GM21723 (cell line): Measurements from ENCODE around the gene AMPH.
A peak's percentile ranks its signal among the peaks of the same experiment; 100 is the strongest.
"Not testable (repeated sequence)": the region's sequence is repeated elsewhere in the genome, so short reads cannot be mapped to it uniquely, and the experiment has no call there.

Experiments
- ATAC-seq: cut with Tn5 transposase; IDR thresholded peaks from one replicate; pipeline ENCODE4 v1.9.1; 2021; ENCODE audit warnings: mild to moderate bottlenecking, moderate library complexity; ENCODE audit not compliant: unreplicated experiment

Gene AMPH

DNA sequence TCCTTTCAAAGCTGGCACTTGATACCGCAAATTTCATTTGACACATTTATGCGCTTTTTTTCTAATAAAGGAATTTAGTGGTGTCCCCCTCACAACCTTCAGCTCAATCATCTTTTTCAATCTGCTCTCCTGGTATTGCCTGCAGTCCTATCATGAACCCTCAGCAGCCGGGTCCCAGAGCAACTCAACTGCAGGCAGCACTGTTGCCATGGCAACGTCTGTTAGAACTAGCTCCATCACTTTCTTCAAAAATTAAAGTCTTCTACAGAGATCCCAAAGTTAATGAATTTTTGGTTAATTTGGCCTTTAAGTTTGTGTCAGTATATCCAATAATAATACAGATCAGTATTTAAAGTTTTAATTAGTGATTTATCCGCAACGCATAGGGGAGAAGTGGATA lies 221.6 kb downstream of the AMPH start:
- no peak for ATAC-seq

DNA sequence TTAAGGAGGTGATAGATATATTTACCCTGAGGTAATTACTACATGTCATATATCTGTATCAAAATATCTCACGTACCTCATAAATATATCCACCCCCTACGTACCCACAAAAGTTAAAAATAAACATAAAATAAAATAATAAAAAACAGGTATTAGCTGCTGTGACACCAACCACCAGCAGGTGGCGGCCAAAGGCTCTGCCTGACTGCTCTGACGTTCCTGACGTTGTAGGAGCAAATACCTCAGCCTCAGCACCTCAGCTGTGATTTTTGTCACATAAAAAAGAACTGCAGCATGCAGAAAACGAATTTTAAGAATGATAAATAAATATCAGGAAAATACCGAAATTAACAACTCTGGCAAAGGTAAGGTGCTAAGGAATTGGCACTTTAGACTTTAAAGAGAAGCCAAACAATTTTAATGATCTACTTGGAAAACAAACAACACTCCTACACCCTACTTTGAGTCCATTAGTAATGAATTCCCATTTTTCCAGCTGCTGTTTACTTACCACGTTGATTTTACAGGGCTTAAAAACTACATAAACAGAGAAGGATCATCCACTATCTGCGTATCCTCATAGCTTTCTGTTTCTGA lies 232.3 kb downstream of the AMPH start:
- peak; percentile 78 for ATAC-seq

DNA sequence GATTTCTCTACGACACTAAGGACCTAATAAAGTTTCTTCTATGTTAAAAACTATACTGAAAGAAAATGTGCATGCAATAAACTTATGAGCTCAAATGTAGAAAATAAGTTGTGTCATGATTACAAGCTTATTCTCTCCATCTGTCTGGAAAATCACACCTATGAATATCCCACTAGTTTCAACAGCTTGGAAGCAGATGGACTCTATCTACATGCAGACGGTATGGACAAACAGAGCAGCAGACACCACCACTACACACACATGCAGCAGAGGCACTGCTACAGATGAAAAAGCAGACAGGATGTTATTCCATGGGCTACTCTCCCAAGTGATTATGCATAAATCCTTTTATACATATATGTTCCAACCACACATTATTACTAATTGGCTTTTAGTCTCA lies 234.3 kb downstream of the AMPH start:
- no peak for ATAC-seq

DNA sequence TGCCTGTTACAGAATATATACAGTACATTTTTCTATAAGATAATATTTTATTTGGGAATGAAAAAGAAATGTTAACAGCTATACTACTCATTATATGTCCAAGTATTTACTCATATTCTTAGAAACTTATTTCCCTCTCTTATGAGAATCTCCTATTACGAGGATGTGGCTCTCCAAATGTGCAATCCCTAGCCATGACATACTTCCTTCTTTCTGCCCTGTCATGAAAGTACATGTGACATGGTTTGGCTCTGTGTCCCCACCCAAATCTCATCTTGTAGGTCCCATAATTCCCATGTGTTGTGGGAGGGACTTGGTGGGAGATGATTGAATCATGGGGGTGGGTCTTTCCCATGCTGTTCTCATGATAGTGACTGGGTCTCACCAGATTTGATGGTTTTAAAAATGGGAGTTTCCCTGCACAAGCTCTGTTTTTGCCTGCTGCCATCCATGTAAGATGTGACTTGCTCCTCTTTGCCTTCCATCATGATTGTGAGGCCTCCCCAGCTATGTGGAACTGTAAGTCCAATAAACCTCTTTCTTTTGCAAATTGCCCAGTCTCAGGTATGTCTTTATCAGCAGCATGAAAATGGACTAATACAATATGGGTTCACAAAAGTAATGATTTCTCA lies 235.1 kb downstream of the AMPH start:
- ATAC-seq: not testable (repeated sequence)

DNA sequence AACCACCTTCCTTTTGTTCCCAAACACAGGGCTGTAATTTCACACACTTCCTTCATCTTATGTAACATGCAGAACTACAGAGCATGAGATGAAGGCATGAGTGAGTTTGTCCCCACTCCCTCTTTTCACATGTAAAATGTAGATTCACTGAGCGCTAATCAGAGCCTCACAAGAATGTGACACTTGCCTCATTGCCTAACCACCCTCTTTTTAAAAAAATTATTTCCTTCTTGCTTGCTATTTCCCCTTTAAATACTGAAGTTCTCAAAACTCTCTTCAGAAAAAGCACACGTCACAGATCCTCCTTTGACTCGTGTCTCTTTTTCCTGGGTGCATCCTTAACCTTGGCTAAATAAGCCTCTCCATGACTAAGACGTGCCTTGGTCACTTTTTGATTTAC lies 236.5 kb downstream of the AMPH start:
- ATAC-seq: no peak

DNA sequence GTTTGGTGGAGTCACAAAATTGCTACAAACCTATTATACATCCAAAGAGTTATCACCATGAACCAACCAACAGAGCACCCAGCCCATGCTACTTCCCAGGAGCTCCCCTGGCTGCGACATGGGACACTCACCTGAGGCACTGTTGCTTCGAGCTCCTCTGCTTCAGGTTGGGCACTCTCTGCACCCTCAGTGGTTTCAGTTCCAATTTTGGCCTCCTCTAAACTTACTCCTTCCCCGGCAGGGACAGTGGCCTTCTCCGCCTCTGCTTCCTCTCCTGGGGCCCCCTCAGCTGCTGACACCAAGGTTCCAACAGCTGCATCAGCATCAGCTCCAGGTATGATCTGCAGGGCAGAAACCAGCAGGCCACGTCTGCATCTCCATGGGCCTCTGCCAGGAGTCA lies 237.3 kb downstream of the AMPH start:
- ATAC-seq: peak; percentile 66

DNA sequence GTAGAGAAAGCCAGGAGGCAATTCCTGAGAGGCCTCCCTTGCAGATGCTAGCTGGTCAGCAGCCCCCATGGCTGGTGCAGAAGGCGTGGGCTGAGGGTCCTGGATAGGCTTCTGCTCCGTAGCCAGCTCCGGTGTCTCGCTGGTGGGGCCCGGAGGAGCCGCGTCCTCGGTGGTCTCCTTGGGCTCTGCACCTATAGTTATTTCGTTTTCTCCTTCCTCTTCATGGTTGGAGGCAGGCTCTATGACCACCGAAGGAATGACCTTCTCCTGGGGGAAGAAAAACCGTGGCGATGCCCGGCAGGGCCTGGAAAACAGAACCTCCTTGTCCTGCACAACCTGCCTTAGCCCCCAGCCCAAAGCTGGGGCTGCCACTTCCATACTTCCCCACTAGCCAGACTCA lies 239.4 kb downstream of the AMPH start:
- no peak for ATAC-seq

DNA sequence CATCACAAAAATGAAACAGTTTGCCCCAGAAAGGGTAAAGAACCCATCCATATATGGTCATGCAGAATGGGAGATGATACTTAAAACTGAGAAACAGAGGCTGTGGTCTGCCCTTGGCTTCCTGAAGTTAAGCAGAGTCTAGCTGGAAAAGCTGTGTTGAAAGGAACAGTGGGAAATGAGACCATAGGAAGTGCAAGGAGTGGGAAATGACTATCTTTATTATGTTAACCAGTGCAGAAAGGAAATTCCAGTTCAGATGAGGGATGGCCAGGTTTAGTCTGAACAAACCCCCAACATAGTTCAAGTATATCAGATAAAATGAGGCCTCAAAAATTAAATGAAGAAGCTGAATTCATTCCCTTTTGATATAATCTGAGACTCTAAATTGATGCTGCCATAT lies 245.5 kb downstream of the AMPH start:
- ATAC-seq: no peak

DNA sequence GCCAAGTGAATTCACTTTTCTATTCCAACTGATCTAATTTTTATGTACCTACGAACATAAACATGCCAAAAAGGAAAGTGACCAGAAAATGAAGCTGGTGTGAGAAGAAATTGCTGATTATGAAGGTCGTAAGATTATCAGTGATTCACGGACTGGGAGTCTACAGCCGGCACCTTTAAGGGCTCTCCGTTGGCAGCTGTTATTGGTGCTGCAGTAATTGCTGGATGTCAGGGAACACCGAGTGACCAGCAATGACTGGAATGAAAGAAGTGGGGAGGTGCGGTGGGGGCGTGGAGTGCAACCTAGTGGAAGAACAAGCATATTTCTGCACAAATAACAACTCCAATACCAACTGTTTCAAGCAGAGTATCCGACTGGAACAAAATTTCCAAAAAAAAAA lies 247.9 kb downstream of the AMPH start:
- no peak for ATAC-seq

DNA sequence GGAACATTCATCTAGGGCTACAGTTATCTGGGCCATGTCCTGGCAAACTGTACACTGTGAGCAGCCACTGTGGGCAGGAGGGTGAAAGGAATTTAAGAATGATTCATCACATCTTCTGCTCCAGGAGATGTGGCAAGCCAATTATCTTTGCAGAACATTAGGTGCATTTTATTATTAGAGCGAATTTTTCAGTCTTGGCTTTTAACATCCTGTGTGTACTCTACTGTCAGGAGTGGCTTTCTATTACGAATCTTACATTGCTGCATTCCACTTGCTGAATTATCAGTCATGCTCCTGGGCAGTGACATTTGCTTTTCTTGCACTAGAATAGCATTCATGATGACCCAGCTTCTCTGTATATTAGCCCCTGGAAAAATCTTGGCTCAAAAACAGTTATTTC lies 248.5 kb downstream of the AMPH start:
- no peak for ATAC-seq

DNA sequence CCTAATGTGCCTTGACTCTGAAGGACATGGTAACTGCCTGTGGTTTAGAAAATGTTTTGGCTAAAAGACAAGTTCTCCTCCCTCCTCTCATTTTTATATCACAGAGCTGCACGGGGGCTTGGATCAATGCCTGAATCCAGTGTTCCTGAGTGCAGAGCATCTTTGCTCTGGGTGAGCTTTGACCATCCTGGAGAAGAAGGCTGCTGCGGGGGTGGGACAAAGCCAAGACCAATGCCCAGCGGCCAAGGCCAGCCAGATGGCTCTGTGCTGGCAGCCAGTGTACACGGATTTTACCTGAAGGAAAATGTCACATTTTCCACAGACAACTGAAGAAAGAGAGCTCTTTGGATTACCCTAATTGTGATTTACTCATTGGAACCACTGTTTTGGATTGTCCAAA lies 255.7 kb downstream of the AMPH start:
- no peak for ATAC-seq

DNA sequence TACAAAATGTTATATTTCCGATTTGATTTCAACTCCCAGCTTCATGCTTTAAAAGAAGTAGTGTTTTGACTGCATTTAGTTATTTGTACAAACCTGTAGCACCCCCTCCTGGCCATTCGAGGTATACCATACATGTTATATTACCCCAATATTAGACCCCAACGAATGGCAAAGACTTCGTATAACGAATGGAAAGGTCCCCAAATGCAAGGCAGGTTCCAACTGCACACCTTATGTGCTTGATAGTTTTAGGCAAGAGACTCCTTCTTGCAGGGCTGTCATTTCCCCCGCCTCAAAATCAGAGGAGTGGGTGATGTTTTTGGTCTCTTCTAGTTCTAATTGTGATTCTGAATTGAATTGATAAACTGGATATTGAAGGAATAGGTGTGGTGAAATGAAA lies 256.7 kb downstream of the AMPH start:
- ATAC-seq: no peak

DNA sequence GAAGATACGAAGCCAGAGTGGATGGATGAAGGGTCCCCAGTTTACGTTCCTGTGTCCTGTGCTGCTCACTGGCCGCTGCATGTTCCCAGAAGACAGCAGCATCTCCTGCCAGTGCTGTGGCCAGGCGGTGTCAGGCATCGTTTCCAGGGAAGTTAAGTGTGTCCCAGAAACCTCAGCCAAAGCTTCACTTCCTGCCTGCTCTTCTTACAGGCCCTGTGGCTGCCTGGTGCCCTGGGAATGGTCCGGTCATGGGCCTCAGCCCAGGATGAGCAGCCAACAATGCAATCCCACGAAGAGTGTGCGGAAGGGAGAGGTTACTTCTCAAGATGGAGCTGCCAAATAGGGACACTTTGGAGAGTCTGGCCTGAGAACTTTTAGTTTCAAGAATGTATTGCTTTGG lies 258.0 kb downstream of the AMPH start:
- ATAC-seq: no peak

DNA sequence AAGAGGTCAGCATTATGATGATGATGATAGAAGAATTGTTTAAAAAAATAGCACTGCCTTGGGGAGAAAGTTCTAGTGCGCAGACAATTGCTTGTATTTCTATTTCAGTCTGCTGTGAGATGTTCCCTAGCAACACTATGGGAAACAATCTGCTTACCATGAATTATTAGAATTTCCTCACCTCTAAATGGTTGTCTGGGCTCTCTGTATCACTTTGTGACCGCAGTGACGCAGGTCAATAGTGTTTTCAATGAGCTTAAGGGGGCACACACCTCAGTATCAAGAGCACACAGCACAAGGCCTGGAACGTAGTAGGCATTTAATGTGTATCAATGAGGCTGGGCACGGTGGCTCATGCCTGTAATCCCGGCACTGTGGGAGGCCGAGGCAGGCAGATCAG lies 258.9 kb downstream of the AMPH start:
- no peak for ATAC-seq

DNA sequence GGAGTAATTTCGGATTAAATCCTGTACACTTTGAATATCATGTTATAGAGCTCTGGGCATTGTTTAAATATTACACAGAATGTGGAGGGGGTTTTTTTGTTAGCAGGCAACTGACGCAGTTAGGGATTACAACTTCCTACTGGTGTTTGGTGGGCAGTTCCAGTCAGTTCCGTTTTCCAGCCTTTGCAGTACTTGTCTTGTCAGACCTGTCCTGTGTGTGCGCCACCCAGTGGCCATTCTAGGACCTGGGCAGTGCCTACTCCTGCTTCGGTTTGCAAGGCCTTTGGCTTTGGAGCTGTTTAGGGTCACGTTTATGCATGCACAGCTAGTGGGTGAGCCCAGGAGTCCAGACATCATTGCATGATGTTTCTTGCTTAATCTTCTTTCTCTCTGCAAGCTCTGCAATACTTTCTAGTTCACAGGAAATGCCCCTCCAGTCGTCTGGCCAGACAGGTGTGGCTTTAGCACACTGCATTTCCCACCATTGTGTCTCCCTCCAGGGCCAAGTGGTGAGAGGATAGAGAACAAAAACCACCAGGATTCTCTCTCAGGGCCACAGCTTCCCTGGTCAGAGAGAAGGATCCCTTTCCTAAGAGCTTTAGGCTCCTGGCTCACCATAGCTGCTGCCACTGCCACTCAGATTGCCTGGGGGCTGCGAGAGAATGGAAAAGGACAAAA lies 261.2 kb downstream of the AMPH start:
- ATAC-seq: peak; percentile 75

DNA sequence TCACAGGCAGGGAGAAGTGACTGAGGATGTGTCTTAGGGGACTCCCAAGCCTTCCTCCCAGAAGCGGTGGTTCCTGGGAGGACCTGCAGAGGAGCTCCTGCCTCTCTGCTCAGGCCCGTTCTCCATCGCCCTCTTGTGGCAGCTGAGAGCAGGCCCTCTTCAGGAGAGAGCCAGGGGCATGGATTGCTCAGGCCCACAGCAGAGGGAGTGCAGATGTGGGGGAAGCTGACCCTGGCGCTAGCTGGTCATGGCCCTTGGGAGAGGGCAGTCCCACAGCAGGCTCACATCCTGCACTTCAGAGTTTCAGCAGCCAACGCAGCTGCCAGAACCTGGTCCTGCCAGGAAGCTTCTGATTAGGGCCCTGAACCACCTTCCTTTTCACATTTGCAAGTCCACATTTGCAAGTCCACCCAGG lies 263.0 kb downstream of the AMPH start:
- ATAC-seq: peak; percentile 42

DNA sequence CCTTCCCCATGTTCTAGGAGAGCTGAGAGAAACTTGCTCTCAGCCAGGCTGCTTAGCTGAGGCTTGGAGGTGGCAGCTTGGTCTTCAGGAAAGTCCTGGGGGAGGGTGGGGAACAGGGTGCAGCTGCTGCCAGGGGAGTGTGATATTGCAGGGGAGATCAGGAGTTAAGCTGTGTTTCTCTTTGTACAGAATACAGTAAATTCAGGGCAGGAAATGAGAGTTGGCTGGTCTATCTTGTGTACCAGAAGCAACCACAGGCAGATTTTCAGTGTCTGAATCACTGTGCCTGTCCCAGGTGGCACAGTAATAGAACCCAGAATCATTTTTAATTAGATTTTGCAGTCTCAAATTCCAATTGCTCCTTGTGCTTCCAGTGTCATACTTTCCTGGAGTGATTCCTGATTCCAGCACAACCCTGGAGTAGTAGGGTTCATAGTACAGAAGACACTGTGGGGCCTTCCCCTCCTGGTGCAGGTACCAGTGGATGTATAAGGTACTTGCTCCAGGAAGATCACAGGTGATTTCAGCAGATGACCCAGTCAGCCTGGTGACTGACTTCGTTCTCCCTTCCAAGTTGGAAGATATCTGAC lies 263.8 kb downstream of the AMPH start:
- ATAC-seq: peak; percentile 46

DNA sequence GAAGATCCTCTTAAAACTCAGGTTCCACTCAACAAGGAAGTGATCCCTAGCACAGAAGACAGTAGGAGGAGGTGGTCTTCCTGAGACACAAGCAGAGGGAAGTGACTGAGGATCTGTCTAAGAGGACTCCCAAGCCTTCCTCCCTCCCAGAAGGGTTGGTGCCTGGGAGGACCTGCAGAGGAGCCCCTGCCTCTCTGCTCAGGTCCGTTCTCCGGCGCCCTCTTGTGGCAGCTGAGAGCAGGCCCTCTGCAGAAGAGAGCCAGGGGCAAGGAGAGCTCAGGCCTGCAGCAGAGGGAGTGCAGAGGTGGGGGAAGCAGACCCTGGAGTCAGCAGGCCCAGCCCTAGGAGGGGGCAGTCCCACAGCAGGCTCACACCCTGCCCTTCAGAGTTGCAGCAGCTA lies 267.8 kb downstream of the AMPH start:
- ATAC-seq: peak; percentile 40

DNA sequence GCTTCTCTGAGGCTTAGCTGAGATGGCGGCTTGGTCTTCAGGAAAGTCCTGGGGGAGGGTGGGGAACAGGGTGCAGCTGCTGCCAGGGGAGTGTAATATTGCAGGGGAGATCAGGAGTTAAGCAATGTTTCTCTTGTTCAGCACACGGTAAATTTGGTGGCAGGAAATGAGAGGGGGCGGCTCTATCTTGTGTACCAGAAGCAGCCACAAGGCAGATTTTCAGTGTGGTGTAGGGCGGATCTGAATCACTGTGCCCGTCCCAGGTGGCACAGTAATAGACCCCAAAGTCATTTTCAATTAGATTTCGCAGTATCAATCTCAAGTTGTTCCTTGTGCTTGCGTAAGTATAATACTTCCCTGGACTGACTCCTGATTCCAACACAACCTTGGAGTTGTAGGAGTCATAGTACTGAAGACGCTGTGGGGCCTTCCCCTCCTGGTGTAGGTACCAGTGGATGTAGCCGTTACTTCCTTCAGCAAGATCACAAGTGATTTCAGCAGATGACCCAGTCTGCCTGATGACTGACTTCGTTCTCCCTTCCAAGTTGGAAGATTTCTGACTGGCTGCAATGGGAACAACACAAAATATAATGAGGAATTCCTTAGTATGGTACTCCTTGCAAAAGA lies 268.4 kb downstream of the AMPH start:
- peak; percentile 44 for ATAC-seq

DNA sequence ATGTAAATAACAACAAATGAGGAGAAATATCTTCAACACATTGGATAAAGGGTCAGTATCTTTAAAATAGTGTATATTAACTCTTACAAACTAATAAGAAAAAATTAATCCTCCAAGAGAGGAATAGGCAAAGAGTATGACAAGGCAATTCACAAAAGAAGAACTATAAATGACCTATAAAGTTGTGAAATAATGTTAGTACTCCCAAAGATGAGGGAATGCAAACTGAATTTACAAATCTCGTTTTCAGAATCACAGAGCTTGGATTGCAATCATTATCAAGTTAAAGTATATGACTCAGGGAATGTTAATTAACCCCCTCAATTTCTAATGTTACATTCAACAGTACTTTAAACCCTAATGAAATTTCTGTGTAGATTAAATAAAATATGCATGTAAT lies 270.4 kb downstream of the AMPH start:
- ATAC-seq: no peak

DNA sequence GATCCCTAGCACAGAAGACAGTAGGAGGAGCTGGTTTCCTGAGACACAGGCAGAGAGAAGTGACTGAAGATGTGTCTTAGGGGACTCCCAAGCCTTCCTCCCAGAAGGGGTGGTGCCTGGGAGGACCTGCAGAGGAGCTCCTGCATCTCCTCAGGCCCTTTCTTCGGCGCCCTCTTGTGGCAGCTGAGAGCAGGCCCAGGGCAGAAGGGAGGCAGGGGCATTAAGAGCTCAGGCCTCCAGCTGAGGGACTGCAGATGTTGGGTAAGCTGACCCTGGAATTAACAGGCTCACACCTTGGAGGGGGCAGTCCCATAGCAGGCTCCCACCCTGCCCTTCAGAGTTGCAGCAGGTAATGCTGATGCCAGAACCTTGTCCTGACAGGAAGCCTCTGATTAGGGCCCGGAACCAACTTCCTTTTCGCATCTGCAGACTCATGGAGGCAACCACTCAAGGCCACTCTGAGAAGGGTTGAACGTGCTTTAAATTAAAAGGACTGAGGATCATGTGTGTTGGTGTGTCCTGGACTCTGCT lies 272.0 kb downstream of the AMPH start:
- ATAC-seq: peak; percentile 80
